Measurements from ENCODE around the gene PROP1.
"Not testable (repeated sequence)": the region's sequence is repeated elsewhere in the genome, so short reads cannot be mapped to it uniquely, and the experiment has no call there.

DNA sequence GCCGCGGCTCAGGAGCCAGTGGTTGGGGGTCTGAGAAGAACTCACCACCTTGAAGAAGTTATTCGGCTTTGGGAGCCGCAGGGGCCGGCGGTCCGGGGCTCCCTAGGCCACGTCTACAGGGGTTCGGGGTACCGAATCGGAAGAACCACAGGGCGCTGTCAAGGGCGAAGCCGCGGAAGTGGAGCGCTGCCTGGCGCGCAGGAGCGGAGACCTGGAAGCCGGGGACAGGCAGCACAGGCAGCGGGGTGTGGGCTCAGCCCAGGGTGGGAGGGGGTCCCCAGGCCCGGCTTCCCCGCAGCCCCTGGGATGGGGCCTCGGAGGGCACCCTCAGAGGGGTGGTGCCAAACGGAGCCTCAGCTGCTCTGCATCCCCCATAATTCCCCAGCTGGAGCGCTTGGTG, 11.2 kb upstream of the PROP1 start:
- TF ChIP-seq POLR2A (IDR thresholded peaks at IDR 0.05; ENCODE audit: low read length); GATA1 (IDR thresholded peaks at IDR 0.05; ENCODE audit: low read depth, low read length): not testable (repeated sequence)

All from erythroblast (primary cell).